Coronary artery (tissue), 2 donors: ENCODE data around the gene ADAD2.

Source experiments
- DNase-seq: peaks from one replicate; pipeline ENCODE4 v3.0.0-alpha.2; 2017; ENCODE audit warnings: low spot score
- H3K27ac ChIP-seq, 2 donors: fragments of 200-600 bp; sonication (generic); one replicate each; pipeline ENCODE4 v1.5.1; 2016 to 2019
- H3K4me3 ChIP-seq: fragments of 200-600 bp; sonication (generic); 2 replicates; pipeline ENCODE4 v1.5.1; 2016; ENCODE audit warnings: mild to moderate bottlenecking, moderate library complexity
- TF ChIP-seq, protein P1 (sequence below): fragments of 200-600 bp; sonication (generic); IDR thresholded peaks from one replicate; pipeline ENCODE4 v1.5.1; 2019; ENCODE audit warnings: antibody characterized with exemption

The ADAD2 gene

DNA sequence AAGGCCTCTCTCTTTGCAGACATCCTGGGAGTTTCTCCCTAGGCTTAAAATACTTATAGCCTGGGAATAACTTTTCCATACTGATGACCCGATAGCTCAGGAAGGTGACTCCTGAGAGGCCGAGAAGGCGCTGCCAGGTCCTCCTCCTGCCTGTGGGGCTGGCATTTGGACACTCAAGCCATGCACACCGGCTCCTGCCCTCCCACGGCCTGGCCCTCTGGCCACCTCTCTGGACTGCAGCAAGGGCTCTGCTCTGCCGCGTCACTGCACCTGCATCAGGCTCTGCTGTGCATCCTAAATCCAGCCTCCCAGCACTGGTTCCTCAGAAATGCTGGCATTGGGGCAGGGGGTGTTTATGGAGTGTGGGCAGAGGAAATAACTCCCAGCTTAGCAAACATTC is 34.6 kb downstream of the ADAD2 start:
- TF ChIP-seq, protein P1, sequence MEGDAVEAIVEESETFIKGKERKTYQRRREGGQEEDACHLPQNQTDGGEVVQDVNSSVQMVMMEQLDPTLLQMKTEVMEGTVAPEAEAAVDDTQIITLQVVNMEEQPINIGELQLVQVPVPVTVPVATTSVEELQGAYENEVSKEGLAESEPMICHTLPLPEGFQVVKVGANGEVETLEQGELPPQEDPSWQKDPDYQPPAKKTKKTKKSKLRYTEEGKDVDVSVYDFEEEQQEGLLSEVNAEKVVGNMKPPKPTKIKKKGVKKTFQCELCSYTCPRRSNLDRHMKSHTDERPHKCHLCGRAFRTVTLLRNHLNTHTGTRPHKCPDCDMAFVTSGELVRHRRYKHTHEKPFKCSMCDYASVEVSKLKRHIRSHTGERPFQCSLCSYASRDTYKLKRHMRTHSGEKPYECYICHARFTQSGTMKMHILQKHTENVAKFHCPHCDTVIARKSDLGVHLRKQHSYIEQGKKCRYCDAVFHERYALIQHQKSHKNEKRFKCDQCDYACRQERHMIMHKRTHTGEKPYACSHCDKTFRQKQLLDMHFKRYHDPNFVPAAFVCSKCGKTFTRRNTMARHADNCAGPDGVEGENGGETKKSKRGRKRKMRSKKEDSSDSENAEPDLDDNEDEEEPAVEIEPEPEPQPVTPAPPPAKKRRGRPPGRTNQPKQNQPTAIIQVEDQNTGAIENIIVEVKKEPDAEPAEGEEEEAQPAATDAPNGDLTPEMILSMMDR = no peak
- H3K4me3 ChIP-seq = no peak overlapping the region
- H3K27ac ChIP-seq = no peak overlapping the region
- DNase-seq = no peak

DNA sequence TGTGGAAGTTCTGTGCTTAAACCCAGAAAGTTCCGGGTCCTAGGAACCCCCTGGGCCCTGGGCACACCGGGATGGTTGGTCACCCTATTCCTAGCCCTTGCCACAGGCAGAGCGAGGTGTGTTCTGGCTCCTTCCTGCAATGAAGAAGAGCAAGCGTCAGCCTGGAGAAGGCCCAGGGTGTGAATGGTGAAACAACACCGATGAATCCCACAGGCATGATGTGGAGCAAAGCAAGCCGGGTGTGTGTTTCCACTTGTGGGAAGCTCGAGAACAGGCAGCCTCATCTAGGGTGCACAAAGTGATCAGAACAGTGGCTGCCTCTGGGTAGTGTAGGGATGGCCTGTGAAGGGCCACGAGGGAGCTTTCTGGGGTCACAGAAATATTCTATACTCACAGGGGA is 35.1 kb downstream of the ADAD2 start:
- TF ChIP-seq, protein P1 = no peak
- Histone ChIP-seq H3K4me3 (no peak overlapping the region), H3K27ac (no peak overlapping the region)
- no peak for DNase-seq

DNA sequence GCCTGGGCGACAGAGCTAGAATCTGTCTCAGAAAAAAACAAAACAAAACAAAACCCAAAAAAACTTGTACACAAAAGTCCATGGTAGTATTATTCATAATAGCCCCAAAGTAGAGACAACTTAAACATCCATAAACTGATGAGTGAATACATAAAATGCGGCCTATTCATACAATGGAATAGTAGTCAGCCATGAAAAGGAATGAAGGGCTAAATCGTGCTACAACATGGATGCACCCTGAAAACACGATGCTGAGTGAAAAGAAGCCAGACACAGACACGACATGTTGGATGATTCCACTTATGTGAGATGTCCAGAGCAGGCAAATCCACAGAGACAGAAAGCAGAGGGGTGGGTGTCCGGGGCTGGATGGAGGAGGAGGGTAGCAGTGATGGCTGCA is 36.6 kb downstream of the ADAD2 start:
- TF ChIP-seq, protein P1 = no peak
- no peak for DNase-seq
- Histone ChIP-seq H3K4me3 (no peak overlapping the region), H3K27ac (no peak overlapping the region)

DNA sequence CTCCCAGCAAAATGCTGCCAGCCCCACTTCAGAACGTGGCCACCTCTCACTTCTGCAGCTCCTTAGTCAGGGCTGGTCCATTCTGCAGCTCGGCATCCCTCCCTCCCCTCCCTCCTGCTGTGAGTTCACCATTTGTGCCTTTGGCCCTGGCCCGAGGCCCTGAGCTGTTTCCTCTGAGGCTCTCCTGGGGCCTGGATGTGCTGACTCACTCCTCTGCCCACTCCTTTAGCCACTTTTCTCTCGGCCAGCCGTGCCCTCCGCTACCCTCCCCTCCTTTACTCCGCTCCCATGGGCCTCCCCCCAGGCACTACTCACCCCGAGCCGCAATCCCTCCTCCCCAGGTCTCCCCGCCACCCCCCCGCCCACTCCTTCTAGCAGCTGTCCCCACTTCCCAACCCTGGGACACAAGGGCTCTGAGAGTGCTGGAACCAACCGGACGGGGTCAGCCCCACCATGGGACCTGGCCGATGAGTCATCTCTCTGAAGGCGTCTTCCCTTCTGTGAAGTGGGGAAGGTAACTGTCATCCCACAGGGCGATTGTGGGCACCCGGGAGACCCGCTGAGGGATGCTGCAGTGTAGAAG is 37.4 kb downstream of the ADAD2 start:
- DNase-seq = peak; percentile 93
- H3K4me3 ChIP-seq = peak overlapping the region; percentile 50
- TF ChIP-seq, protein P1 = no peak
- peak overlapping the region; percentile 60 to 71 for H3K27ac ChIP-seq

DNA sequence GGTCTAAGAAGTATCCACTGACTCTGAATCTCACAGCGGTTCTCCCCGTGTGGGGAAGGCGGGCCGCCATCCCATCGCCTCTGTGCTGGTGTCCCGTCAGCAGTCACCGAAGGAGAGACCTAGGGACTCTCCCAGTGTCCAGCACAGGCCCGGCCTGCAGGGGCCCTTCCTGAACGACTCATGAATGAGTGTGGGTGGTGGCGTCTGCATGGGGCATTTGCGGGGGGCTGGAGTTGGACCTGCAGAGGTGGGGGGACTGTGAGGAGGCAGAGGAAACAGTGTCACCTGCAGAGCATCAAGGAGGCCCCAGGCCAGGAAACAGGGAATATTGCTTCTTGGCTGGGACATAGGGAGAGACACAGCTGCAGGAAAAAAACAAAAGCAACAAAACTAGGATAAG is 38.5 kb downstream of the ADAD2 start:
- Histone ChIP-seq H3K4me3 (no peak overlapping the region), H3K27ac (no peak overlapping the region)
- DNase-seq = no peak
- TF ChIP-seq, protein P1 = no peak

DNA sequence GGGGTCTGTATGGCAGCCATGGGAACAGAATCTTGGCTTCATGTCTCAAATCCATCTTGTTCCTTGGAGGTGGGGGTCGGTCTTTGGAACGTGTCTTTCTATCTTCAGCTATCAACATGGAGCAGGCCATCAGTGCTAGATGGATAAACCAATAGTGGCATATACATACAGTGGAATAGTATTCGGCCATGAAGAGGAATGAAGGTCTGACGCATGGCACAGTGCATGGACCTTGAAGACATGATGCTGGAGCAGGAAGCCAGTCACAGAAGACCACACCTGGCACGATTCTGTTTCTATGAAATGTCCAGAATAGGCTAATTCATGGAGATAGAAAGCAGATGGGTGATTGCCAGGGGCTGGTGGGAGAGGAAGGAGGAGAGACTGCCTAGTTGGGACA is 41.1 kb downstream of the ADAD2 start:
- Histone ChIP-seq H3K27ac (no peak overlapping the region), H3K4me3 (no peak overlapping the region)
- TF ChIP-seq, protein P1 = no peak
- DNase-seq = no peak

DNA sequence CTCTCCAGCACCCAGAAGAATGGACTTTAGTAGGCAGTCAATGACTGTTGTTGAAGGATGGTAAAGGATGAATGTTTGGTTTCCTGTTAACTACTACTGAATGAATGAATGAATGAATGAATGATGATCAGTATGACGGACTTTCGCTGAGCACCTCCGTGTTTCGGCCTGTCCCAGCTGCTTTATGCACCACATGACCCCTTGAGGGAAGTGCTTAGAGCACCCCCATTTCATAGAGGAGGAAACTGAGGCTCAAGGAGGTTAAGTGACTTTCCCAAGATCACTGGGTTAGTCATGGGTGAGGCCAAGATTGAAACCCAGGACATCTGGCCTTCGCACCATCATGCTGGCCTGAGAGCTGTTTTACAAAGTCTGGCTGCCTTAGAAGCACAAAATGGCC is 42.0 kb downstream of the ADAD2 start:
- TF ChIP-seq, protein P1 = no peak
- H3K4me3 ChIP-seq = no peak overlapping the region
- DNase-seq = no peak
- H3K27ac ChIP-seq = no peak overlapping the region
